Esophagus muscularis mucosa (tissue), 4 donors: ENCODE data around the gene NCOR2. TPM values are rescaled to one million over a fixed set of nuclear protein-coding genes. Genes with fewer than 3 reads are reported as not detected.

ENCODE experiments used
- DNase-seq: peaks from one replicate; pipeline ENCODE4 v3.0.0-alpha.2; 2017; ENCODE audit errors: extremely low spot score
- H3K27ac ChIP-seq, 4 donors: fragments of 200-600 bp; sonication (generic); replicated peaks in 1 of 4; 1 replicate in 3 of 4; 2 replicates in 1 of 4; pipeline ENCODE4 v1.5.1; 2016 to 2019; ENCODE audit warnings: mild to moderate bottlenecking in 1 of 4
- H3K27me3 ChIP-seq, 4 donors: fragments of 200-600 bp; sonication (generic); one replicate each; pipeline versions ENCODE4 v1.5.1 to v1.6.0; 2016 to 2019
- H3K36me3 ChIP-seq, 4 donors: fragments of 200-600 bp; sonication (generic); one replicate each; pipeline ENCODE4 v1.5.1; 2016 to 2019
- H3K4me1 ChIP-seq, 4 donors: fragments of 200-600 bp; sonication (generic); one replicate each; pipeline ENCODE4 v1.5.1; 2016 to 2019
- H3K4me3 ChIP-seq, 4 donors: fragments of 200-600 bp; sonication (generic); 1 replicate in 2 of 4; 2 replicates in 2 of 4; pipeline ENCODE4 v1.5.1; 2016 to 2019; ENCODE audit warnings: mild to moderate bottlenecking in 4 of 4, moderate library complexity in 1 of 4
- H3K9me3 ChIP-seq, 4 donors: fragments of 200-600 bp; sonication (generic); 1 replicate in 3 of 4; 2 replicates in 1 of 4; pipeline ENCODE4 v1.5.1; 2016 to 2019
- EP300 ChIP-seq: sonication (generic); formaldehyde crosslinking; IDR thresholded peaks from one replicate; pipeline ENCODE4 v1.6.1; 2017; ENCODE audit warnings: antibody characterized with exemption
- POLR2A ChIP-seq: fragments of 450-650 bp; IDR thresholded peaks from one replicate; pipeline ENCODE4 v1.6.1; 2017; ENCODE audit warnings: antibody characterized with exemption, moderate library complexity, mild to moderate bottlenecking, low read depth
- POLR2AphosphoS5 ChIP-seq, 2 donors: sonication (generic); formaldehyde crosslinking; IDR thresholded peaks; one replicate each; pipeline ENCODE4 v1.6.1; 2017; ENCODE audit warnings: antibody characterized with exemption in 2 of 2
- WGBS: methylation state at CpG from one replicate; pipeline ENCODE4 v1.1.5; 2018; 5-methylcytosine and 5-hydroxymethylcytosine counted together
- intact Hi-C: fragments of 100-400 bp; cut with DNase I; formaldehyde crosslinking; loops from one replicate; pipeline ENCODE4 v1.15.1; 2023
- total RNA-seq, 4 donors: library from RNA; depleted of rRNA; stranded (reverse); fragments of >200 nt; gene quantifications; one replicate each; pipeline versions ENCODE4 v1.1.0 to v1.2.1, GENCODE V29; 2016
- TF ChIP-seq, protein P1 (sequence below), 3 experiments: fragments of 200-600 bp in 2 of 3; fragments of 450-650 bp in 1 of 3; sonication (generic) in 2 of 3; IDR thresholded peaks; one replicate each; pipeline ENCODE4 v1.5.1; 2017 to 2019; ENCODE audit warnings: antibody characterized with exemption in 3 of 3, mild to moderate bottlenecking in 2 of 3, moderate library complexity in 1 of 3

Gene NCOR2
- total RNA-seq, 4 donors from 2014 or later, result 107 to 188 (median 131) TPM

DNA sequence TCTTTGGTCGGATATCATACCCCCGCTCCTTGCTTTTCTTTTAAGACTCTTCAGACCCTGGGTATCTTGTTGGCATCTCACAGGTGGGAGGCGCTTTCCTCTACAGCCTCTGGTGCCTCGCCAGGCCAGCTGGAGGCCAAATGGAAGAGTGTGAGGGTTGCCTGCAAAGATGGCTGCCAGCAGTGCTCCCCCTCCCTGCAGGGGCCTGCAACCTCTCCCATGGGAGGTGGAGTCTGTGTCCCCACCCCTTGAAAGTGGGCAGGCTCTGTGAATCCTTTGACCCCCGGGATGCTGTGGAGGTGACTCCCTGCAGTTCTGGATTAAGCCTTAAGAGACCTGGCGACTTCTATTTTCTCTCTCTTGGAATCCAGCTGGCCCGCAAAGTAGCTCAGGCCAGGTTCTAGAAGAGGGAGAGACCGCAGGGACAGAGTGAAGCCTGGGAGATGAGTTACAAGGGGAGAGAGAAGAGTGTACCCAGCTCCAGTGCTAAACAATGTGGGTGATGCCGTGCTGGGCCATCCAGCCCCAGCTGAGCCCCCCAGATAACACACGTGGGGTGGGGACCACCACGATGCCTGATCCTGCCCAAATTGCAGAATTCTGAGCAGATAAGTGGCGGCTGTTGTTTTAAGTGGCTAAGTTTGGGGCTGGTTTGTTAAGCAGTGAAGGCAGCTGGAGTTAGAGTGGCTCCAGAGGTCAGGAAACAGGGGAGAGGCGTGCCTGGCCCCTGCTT lies 37.9 kb upstream of the NCOR2 start:
- H3K4me3 ChIP-seq, result no peak overlapping the region
- intact Hi-C loops, result no loop called here
- H3K27ac ChIP-seq, result no peak overlapping the region
- DNase-seq, result no peak
- 80% methylated on average over 13 of the region's 13 CpGs for WGBS
- peaks cover 0 to 7% (median 0%) of the 10 kb centered on the region in 4 donors for H3K9me3 ChIP-seq
- no peaks in the 10 kb centered on the region for H3K27me3 ChIP-seq
- peaks cover 16 to 23% (median 22%) of the 10 kb centered on the region in 4 donors for H3K4me1 ChIP-seq
- H3K36me3 ChIP-seq, result no peaks in the 10 kb centered on the region
- no peak for TF ChIP-seq EP300
- TF ChIP-seq POLR2AphosphoS5 (IDR thresholded peaks at IDR 0.05), result no peak
- no peak for TF ChIP-seq POLR2A
- TF ChIP-seq, protein P1, sequence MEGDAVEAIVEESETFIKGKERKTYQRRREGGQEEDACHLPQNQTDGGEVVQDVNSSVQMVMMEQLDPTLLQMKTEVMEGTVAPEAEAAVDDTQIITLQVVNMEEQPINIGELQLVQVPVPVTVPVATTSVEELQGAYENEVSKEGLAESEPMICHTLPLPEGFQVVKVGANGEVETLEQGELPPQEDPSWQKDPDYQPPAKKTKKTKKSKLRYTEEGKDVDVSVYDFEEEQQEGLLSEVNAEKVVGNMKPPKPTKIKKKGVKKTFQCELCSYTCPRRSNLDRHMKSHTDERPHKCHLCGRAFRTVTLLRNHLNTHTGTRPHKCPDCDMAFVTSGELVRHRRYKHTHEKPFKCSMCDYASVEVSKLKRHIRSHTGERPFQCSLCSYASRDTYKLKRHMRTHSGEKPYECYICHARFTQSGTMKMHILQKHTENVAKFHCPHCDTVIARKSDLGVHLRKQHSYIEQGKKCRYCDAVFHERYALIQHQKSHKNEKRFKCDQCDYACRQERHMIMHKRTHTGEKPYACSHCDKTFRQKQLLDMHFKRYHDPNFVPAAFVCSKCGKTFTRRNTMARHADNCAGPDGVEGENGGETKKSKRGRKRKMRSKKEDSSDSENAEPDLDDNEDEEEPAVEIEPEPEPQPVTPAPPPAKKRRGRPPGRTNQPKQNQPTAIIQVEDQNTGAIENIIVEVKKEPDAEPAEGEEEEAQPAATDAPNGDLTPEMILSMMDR (IDR thresholded peaks at IDR 0.05), result no peak

DNA sequence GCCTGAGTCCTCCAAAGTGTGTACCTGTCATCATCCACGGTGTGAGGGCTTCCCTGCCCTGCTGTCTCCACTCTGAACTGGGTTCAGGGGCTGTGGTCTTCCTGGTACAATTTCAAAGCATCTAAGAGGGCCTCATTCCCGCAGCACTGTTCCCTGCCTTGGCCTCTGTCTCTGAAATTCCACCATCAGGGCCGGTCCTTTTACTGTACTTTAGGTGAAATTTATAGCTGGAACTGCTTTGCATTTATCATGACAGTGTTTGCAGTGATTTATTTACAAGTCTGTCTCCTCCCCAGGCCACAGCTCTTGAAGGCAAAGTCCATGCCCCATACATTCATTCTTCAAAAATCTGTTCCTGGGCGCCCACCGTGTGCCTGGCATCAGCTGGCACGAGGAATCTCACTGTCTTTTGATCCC lies 36.9 kb upstream of the NCOR2 start:
- DNase-seq, result no peak
- TF ChIP-seq POLR2AphosphoS5 (IDR thresholded peaks at IDR 0.05), result no peak
- no peak for TF ChIP-seq EP300
- no peak for TF ChIP-seq POLR2A
- TF ChIP-seq, protein P1 (IDR thresholded peaks at IDR 0.05), result no peak
- WGBS, result 79% methylated on average over 6 of the region's 6 CpGs
- H3K27me3 ChIP-seq, result no peaks in the 10 kb centered on the region
- intact Hi-C loops, result no loop called here
- H3K4me1 ChIP-seq, result peaks cover 8 to 12% (median 11%) of the 10 kb centered on the region in 4 donors
- peaks cover 0 to 7% (median 0%) of the 10 kb centered on the region in 4 donors for H3K9me3 ChIP-seq
- H3K36me3 ChIP-seq, result no peaks in the 10 kb centered on the region
- H3K27ac ChIP-seq, result no peak overlapping the region
- no peak overlapping the region for H3K4me3 ChIP-seq

DNA sequence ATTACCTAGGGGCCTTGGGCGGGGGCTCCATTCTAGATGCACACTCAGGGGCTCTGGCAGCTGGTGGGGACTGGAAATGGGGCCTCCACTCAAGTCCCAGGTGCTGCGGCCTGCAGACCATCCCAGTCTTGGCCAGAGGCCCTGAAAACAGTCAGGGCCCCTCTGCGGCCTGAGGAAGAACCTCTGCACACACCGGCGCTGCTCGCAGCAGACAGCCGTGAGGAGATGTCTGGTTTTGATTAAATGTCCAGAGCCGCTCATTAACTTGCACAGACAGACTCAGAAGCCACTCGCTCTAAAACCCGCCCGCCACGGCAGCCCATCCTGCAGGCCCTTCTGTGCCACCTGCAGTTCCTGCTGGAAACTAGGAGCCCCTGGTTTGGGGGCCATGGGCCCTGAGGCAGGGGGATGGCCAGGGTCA lies 36.4 kb upstream of the NCOR2 start:
- intact Hi-C loops, result no loop called here
- H3K27me3 ChIP-seq, result no peaks in the 10 kb centered on the region
- TF ChIP-seq, protein P1 (IDR thresholded peaks at IDR 0.05), result no peak
- no peak for TF ChIP-seq POLR2A
- no peak for TF ChIP-seq POLR2AphosphoS5 (IDR thresholded peaks at IDR 0.05)
- no peak for DNase-seq
- no peak overlapping the region for H3K27ac ChIP-seq
- 82% methylated on average over 10 of the region's 12 CpGs for WGBS
- peaks cover 0 to 7% (median 0%) of the 10 kb centered on the region in 4 donors for H3K9me3 ChIP-seq
- peaks cover 4 to 8% (median 7%) of the 10 kb centered on the region in 4 donors for H3K4me1 ChIP-seq
- no peak overlapping the region for H3K4me3 ChIP-seq
- no peaks in the 10 kb centered on the region for H3K36me3 ChIP-seq

DNA sequence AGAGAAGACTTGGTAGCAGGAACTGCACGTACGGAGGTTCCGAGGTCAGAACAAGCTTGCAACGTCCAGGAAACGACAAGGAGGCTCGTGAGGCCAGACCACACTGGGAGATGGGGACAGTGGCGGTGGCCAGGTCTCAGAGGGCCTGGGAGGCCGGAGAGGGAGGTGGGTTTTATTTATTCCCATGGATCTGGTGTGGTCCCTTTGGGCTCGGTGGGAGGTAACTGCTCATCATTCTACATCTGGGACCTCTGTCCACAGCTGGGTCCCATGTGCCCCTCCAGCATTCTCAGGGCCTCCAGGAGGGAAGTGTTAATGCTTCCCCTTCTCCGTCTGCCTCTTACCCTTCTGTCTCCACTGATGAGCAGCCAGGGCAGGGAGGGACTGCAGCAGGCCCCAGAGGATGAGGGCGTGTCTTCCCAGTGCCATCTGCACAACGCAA lies 35.7 kb upstream of the NCOR2 start:
- Histone ChIP-seq H3K4me3 (no peak overlapping the region), H3K4me1 (peaks cover 0 to under 1% (median under 1%) of the 10 kb centered on the region in 4 donors), H3K36me3 (no peaks in the 10 kb centered on the region), H3K27ac (no peak overlapping the region), H3K9me3 (peaks cover 0 to 7% (median 0%) of the 10 kb centered on the region in 4 donors), H3K27me3 (no peaks in the 10 kb centered on the region)
- no peak for DNase-seq
- 71% methylated on average over 10 of the region's 12 CpGs for WGBS
- intact Hi-C loops, result no loop called here
- TF ChIP-seq, protein P1 (IDR thresholded peaks at IDR 0.05), result no peak
- TF ChIP-seq POLR2AphosphoS5 (IDR thresholded peaks at IDR 0.05), result no peak
